ENCODE data around the gene BANF1.

DNA sequence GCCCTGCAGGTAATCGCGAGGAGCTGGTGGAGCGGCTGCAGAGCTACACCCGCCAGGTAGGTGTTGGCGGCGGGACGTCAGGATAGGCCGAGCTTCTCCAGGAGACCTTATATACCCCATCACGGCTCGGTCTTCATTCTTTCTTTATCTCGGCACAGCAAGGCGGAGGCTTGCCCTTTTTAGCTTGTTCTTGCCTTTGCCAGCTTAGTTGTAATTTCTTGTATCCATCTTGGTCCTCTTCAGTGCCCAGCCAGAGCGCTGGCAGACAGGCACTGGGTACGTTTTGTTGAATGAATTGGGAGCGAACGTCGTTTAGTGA lies 50.3 kb downstream of the BANF1 start:
- TF ChIP-seq, protein P1, sequence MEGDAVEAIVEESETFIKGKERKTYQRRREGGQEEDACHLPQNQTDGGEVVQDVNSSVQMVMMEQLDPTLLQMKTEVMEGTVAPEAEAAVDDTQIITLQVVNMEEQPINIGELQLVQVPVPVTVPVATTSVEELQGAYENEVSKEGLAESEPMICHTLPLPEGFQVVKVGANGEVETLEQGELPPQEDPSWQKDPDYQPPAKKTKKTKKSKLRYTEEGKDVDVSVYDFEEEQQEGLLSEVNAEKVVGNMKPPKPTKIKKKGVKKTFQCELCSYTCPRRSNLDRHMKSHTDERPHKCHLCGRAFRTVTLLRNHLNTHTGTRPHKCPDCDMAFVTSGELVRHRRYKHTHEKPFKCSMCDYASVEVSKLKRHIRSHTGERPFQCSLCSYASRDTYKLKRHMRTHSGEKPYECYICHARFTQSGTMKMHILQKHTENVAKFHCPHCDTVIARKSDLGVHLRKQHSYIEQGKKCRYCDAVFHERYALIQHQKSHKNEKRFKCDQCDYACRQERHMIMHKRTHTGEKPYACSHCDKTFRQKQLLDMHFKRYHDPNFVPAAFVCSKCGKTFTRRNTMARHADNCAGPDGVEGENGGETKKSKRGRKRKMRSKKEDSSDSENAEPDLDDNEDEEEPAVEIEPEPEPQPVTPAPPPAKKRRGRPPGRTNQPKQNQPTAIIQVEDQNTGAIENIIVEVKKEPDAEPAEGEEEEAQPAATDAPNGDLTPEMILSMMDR (tag by site-specific recombination; IDR thresholded peaks at IDR 0.05), result no peak
- no peak for TF ChIP-seq KLF10 (tag by site-specific recombination; IDR thresholded peaks at IDR 0.05)

Data from HEK293 (cell line).